ENCODE data around the gene TREM2. TPM values are rescaled to one million over a fixed set of nuclear protein-coding genes. Genes with fewer than 3 reads are reported as not detected.

Gene TREM2
- total RNA-seq, 2 donors from 2014 or later, result not detected

GRCh38 chr6:41156771-41157170, 6.1 kb downstream of the TREM2 start:
- no peaks in the 10 kb centered on the region for H3K27me3 ChIP-seq (ENCODE audit: control insufficient read depth, insufficient read depth, low read length, poor library complexity, severe bottlenecking)
- WGBS, 2 experiments (ENCODE audit: insufficient coverage in 1 of 2, insufficient read length in 1 of 2), result 87 to 89% methylated on average over 3 to 6 of the region's 6 CpGs
- H3K9me3 Mint-ChIP-seq, result no peaks in the 10 kb centered on the region
- peaks cover 13% of the 10 kb centered on the region for H3K27me3 Mint-ChIP-seq (ENCODE audit: insufficient read depth)
- no peak overlapping the region for H3K27ac Mint-ChIP-seq
- H3K27ac ChIP-seq (ENCODE audit: low read depth, low read length), result no peak overlapping the region
- DNase-seq, result no peak
- peaks cover 3% of the 10 kb centered on the region for H3K4me1 ChIP-seq (ENCODE audit: control insufficient read depth, insufficient read depth, low read length)
- H3K36me3 ChIP-seq (ENCODE audit: control insufficient read depth, insufficient read depth, low read length), result no peaks in the 10 kb centered on the region
- H3K4me3 Mint-ChIP-seq, result no peak overlapping the region
- TF ChIP-seq CTCF (conservative IDR thresholded peaks at IDR 0.05), result no peak
- no peak overlapping the region for H3K4me3 ChIP-seq (ENCODE audit: low read length)
- no peak overlapping the region for H3K9ac ChIP-seq (ENCODE audit: extremely low read depth, low read length, poor library complexity, severe bottlenecking)
- H3K4me1 Mint-ChIP-seq, result peaks cover 20% of the 10 kb centered on the region
- H3K36me3 Mint-ChIP-seq (ENCODE audit: low read depth), result no peaks in the 10 kb centered on the region
- no peaks in the 10 kb centered on the region for H3K9me3 ChIP-seq (ENCODE audit: control insufficient read depth, low read length)

- H3K9me3 Mint-ChIP-seq, result no peaks in the 10 kb centered on the region
- Histone ChIP-seq H3K9me3 (ENCODE audit: control insufficient read depth, low read length) (no peaks in the 10 kb centered on the region), H3K4me3 (ENCODE audit: low read length) (no peak overlapping the region), H3K9ac (ENCODE audit: extremely low read depth, low read length, poor library complexity, severe bottlenecking) (no peak overlapping the region), H3K36me3 (ENCODE audit: control insufficient read depth, insufficient read depth, low read length) (no peaks in the 10 kb centered on the region), H3K4me1 (ENCODE audit: control insufficient read depth, insufficient read depth, low read length) (peaks cover 3% of the 10 kb centered on the region), H3K27ac (ENCODE audit: low read depth, low read length) (no peak overlapping the region), H3K27me3 (ENCODE audit: control insufficient read depth, insufficient read depth, low read length, poor library complexity, severe bottlenecking) (no peaks in the 10 kb centered on the region)
- no peak for TF ChIP-seq CTCF (conservative IDR thresholded peaks at IDR 0.05)
- peaks cover 20% of the 10 kb centered on the region for H3K4me1 Mint-ChIP-seq
- WGBS, 2 experiments (ENCODE audit: insufficient coverage in 1 of 2, insufficient read length in 1 of 2), result 92 to 97% methylated on average over 3 to 4 of the region's 4 CpGs
- H3K4me3 Mint-ChIP-seq, result no peak overlapping the region
- no peak overlapping the region for H3K27ac Mint-ChIP-seq
- no peak for DNase-seq
- H3K27me3 Mint-ChIP-seq (ENCODE audit: insufficient read depth), result peaks cover 13% of the 10 kb centered on the region
- H3K36me3 Mint-ChIP-seq (ENCODE audit: low read depth), result no peaks in the 10 kb centered on the region
These were observed 6.9 kb downstream of the TREM2 start for GRCh38 chr6:41156001-41156400.

GRCh38 chr6:41155132-41155805, 7.6 kb downstream of the TREM2 start:
- Mint-ChIP-seq H3K9me3 (no peaks in the 10 kb centered on the region), H3K36me3 (ENCODE audit: low read depth) (no peaks in the 10 kb centered on the region), H3K4me1 (peaks cover 20% of the 10 kb centered on the region), H3K27ac (no peak overlapping the region), H3K27me3 (ENCODE audit: insufficient read depth) (peaks cover 15% of the 10 kb centered on the region), H3K4me3 (no peak overlapping the region)
- no peak overlapping the region for H3K27ac ChIP-seq (ENCODE audit: low read depth, low read length)
- WGBS, 2 experiments (ENCODE audit: insufficient coverage in 1 of 2, insufficient read length in 1 of 2), result 91% methylated on average over 6 of the region's 7 CpGs; no CpG with 5 or more reads in 1 of the 2 experiments
- no peak for TF ChIP-seq CTCF (conservative IDR thresholded peaks at IDR 0.05)
- no peaks in the 10 kb centered on the region for H3K36me3 ChIP-seq (ENCODE audit: control insufficient read depth, insufficient read depth, low read length)
- DNase-seq, result no peak
- no peaks in the 10 kb centered on the region for H3K9me3 ChIP-seq (ENCODE audit: control insufficient read depth, low read length)
- H3K27me3 ChIP-seq (ENCODE audit: control insufficient read depth, insufficient read depth, low read length, poor library complexity, severe bottlenecking), result no peaks in the 10 kb centered on the region
- H3K9ac ChIP-seq (ENCODE audit: extremely low read depth, low read length, poor library complexity, severe bottlenecking), result no peak overlapping the region
- peaks cover 3% of the 10 kb centered on the region for H3K4me1 ChIP-seq (ENCODE audit: control insufficient read depth, insufficient read depth, low read length)
- H3K4me3 ChIP-seq (ENCODE audit: low read length), result no peak overlapping the region

All from endodermal cell (in vitro differentiated cells).